Fibroblast of pulmonary artery (primary cell): ENCODE results near the gene MOB3B.

Source experiments
- DNase-seq: peaks from one replicate; pipeline ENCODE4 v3.0.0-alpha.2; 2010; ENCODE audit warnings: low read depth
- H3K4me3 ChIP-seq: replicated peaks from 2 replicates; pipeline ENCODE4 v1.5.1; 2011; ENCODE audit warnings: low read depth, mild to moderate bottlenecking, control low read depth, low read length, moderate library complexity
- TF ChIP-seq, protein P1 (sequence below): IDR thresholded peaks from 2 replicates; pipeline ENCODE4 v1.5.1; 2011; ENCODE audit warnings: mild to moderate bottlenecking, control low read depth, low read length, inconsistent platforms; ENCODE audit errors: missing control alignments

MOB3B gene

DNA sequence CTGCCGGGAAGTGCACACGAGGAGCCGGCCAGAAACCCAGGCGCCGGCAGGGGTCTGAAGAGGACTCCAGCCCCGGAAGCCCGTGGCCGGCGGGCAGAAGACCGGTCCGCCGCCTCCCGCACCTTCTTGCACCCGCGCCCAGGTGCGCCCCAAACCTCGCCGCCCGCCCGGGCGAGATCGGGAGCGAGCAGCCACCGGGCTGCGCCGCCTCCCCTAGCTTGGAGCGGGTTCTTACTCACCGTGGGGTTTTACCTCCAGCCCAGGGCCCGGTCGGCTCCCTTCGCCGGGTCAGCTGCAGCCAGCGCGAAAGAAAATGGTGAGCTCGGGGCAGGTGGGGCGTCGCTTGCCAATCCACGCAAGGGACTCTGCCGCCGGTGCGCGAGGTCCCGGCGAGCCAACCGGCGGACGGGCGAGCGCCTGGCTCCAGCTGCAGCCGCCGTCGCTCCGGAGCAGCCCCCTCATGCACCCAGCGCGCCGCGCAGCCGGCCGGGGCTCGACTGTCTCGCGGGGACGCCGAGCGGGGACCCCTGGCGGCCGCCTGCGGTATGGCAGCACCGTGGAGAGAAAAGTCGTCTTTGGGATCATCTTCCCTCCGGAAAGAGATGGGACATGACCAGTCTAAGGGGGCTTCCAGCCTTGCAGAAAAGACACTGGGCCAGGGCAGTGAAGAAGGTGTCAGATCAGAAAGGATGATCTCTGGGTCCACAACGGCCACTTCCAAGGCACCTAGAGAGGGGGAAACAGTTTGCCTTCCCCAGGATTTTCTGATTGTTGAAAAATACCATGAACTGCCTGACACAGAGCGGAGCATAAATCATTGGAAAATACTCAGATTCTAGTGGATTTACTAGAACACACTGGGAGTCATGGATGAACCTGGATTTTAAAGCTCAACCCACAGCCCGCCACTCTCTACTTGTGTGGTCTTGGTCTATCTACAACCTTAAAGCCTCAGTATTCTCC is at the start of gene MOB3B:
TSS of gene MOB3B (minus strand) at position 499 of the 963 bp plus-strand sequence. CDS start 74,264 bp downstream, outside the sequence.
- peak; percentile 66 for DNase-seq
- peak within 1 kb of the TSS; percentile 52 for H3K4me3 ChIP-seq
- TF ChIP-seq, protein P1, sequence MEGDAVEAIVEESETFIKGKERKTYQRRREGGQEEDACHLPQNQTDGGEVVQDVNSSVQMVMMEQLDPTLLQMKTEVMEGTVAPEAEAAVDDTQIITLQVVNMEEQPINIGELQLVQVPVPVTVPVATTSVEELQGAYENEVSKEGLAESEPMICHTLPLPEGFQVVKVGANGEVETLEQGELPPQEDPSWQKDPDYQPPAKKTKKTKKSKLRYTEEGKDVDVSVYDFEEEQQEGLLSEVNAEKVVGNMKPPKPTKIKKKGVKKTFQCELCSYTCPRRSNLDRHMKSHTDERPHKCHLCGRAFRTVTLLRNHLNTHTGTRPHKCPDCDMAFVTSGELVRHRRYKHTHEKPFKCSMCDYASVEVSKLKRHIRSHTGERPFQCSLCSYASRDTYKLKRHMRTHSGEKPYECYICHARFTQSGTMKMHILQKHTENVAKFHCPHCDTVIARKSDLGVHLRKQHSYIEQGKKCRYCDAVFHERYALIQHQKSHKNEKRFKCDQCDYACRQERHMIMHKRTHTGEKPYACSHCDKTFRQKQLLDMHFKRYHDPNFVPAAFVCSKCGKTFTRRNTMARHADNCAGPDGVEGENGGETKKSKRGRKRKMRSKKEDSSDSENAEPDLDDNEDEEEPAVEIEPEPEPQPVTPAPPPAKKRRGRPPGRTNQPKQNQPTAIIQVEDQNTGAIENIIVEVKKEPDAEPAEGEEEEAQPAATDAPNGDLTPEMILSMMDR, result peak; percentile 62

DNA sequence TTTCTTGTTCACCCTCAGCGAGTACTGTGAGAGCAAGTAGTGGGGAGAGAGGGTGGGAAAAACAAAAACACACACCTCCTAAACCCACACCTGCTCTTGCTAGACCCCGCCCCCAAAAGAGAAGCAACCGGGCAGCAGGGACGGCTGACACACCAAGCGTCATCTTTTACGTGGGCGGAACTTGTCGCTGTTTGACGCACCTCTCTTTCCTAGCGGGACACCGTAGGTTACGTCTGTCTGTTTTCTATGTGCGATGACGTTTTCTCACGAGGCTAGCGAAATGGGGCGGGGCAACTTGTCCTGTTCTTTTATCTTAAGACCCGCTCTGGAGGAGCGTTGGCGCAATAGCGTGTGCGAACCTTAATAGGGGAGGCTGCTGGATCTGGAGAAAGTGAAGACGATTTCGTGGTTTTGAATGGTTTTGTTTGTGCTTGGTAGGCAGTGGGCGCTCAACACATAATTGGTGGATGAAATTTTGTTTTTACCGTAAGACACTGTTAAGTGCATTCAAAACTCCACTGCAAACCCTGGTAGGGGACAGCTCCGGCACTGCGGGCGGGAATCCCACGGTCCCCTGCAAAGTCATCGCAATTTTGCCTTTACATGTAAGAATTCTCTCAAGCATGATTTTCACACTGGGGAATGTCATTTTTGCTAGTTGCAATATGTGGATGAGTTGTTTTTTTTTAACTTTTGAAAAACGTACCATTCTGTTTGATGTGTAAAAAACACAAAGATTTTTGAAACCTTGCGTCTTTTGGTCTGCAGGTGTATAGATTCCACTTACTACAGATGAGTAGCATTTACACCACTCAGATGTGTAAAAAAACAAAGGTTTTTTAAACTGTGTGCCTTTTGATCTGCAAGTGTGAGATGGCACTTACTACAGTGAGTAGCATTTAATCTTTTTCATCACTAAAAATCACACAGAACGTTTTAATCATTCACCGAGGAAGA is 44.3 kb upstream of the MOB3B start:
- peak overlapping the region; percentile 73 for H3K4me3 ChIP-seq
- peak; percentile 100 for DNase-seq
- TF ChIP-seq, protein P1, result no peak

DNA sequence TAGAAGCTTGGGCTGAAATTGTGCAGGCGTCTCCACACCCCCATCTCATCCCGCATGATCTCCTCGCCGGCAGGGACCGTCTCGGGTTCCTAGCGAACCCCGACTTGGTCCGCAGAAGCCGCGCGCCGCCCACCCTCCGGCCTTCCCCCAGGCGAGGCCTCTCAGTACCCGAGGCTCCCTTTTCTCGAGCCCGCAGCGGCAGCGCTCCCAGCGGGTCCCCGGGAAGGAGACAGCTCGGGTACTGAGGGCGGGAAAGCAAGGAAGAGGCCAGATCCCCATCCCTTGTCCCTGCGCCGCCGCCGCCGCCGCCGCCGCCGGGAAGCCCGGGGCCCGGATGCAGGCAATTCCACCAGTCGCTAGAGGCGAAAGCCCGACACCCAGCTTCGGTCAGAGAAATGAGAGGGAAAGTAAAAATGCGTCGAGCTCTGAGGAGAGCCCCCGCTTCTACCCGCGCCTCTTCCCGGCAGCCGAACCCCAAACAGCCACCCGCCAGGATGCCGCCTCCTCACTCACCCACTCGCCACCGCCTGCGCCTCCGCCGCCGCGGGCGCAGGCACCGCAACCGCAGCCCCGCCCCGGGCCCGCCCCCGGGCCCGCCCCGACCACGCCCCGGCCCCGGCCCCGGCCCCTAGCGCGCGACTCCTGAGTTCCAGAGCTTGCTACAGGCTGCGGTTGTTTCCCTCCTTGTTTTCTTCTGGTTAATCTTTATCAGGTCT is 43.5 kb upstream of the MOB3B start, which contains the start of gene C9orf72:
TSS of gene C9orf72 (minus strand) at position 564 of the 716 bp plus-strand sequence. CDS start 6,361 bp downstream, outside the sequence.
- H3K4me3 ChIP-seq, result peak within 1 kb of the TSS; percentile 73
- TF ChIP-seq, protein P1, result no peak
- DNase-seq, result no peak

DNA sequence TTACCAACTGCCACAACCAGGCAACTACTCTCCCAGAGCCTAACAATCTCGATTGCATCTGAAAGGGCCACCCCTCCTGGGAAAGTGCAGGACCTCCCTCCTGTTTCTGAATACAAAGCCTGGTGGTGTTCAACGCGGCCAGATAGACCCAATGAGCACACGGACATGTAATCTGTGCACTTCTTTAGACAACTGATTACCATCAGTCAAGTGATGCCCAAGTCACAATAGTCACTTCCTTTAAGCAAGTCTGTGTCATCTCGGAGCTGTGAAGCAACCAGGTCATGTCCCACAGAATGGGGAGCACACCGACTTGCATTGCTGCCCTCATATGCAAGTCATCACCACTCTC is 42.9 kb upstream of the MOB3B start:
- peak; percentile 51 for DNase-seq
- TF ChIP-seq, protein P1, result no peak
- peak overlapping the region; percentile 73 for H3K4me3 ChIP-seq

DNA sequence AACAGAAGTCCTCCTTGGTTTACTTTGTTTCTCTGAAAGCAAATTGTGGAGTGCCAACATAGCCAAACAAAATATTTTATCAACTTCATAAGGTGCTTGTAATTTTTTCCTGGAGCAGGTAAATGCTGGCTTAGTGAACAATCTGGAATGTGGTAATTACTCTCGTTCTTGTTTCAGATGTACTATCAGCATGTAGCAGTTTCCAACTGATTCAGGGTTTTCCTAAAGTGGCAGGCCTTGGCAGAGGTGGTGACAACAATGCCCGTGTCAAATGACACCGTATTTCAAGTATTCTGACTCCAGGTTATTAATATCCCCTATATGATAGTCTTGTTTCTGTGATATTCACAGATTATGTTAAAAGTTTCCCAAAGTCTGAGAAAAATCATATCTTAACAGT is 42.4 kb upstream of the MOB3B start:
- H3K4me3 ChIP-seq, result peak overlapping the region; percentile 73
- TF ChIP-seq, protein P1, result no peak
- DNase-seq, result no peak

DNA sequence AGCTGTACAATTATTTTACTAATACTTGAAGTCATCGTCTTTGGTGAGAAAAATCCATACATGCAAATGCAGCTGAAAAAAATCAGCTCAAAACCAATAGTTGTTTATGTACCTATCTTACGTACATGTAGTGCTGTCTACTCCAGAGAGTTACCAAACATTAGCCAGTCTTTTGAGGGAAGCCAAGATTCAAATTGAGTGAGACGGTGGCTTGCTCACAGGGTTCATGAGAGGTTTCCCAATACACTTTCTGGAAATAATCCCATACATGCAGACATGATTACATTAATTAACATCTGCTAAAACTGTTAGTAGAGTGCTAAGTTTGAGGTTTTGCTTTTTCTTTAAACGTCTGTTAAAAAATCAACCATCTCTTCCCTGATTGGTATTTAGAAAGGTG is 41.4 kb upstream of the MOB3B start:
- TF ChIP-seq, protein P1, result no peak
- H3K4me3 ChIP-seq, result no peak overlapping the region
- DNase-seq, result no peak
